Activated naive CD4-positive, alpha-beta T cell treated with anti-CD3 and anti-CD28 coated beads, Interleukin-2, amount 50 U/mL, for 16 hours (primary cell): ENCODE results near the gene LRP1B.
"Not testable (repeated sequence)": the region's sequence is repeated elsewhere in the genome, so short reads cannot be mapped to it uniquely, and the experiment has no call there.

Source experiments
- DNase-seq: peaks from one replicate; pipeline ENCODE4 v3.0.0-alpha.2; 2020

LRP1B gene

GRCh38 chr2:141200191-141200590 lies 930.6 kb downstream of the LRP1B start:
- no peak for DNase-seq

GRCh38 chr2:141199711-141200110 lies 931.1 kb downstream of the LRP1B start:
- no peak for DNase-seq

- no peak for DNase-seq
Measured at GRCh38 chr2:141195087-141195486, 935.7 kb downstream of the LRP1B start.

GRCh38 chr2:141187075-141187439 lies 943.8 kb downstream of the LRP1B start:
- DNase-seq: no peak

- no peak for DNase-seq
Measured at GRCh38 chr2:141186413-141187074, 944.3 kb downstream of the LRP1B start.

- DNase-seq: no peak
Measured at GRCh38 chr2:141182246-141182645, 948.6 kb downstream of the LRP1B start.

- not testable (repeated sequence) for DNase-seq
Measured at GRCh38 chr2:141169117-141169516, 961.7 kb downstream of the LRP1B start.

- DNase-seq: no peak
Measured at GRCh38 chr2:141162314-141162713, 968.5 kb downstream of the LRP1B start.

- DNase-seq: no peak
Measured at GRCh38 chr2:141151611-141152286, 979.1 kb downstream of the LRP1B start.

- DNase-seq: no peak
Measured at GRCh38 chr2:141142025-141142424, 988.8 kb downstream of the LRP1B start.

GRCh38 chr2:141137122-141137693 lies 993.6 kb downstream of the LRP1B start:
- DNase-seq: no peak

- DNase-seq: no peak
Measured at GRCh38 chr2:141133883-141134282, 996.9 kb downstream of the LRP1B start.

GRCh38 chr2:141125432-141125831 lies 1005.4 kb downstream of the LRP1B start:
- no peak for DNase-seq

- no peak for DNase-seq
Measured at GRCh38 chr2:141118836-141119235, 1012.0 kb downstream of the LRP1B start.

- no peak for DNase-seq
Measured at GRCh38 chr2:141113301-141113700, 1017.5 kb downstream of the LRP1B start.

- DNase-seq: no peak
Measured at GRCh38 chr2:141109633-141110032, 1021.2 kb downstream of the LRP1B start.

GRCh38 chr2:141105763-141106162 lies 1025.1 kb downstream of the LRP1B start:
- DNase-seq: no peak

- DNase-seq: no peak
Measured at GRCh38 chr2:141103216-141103615, 1027.6 kb downstream of the LRP1B start.

- no peak for DNase-seq
Measured at GRCh38 chr2:141079231-141079630, 1051.6 kb downstream of the LRP1B start.

GRCh38 chr2:141075753-141076152 lies 1055.1 kb downstream of the LRP1B start:
- DNase-seq: no peak

- no peak for DNase-seq
Measured at GRCh38 chr2:141068053-141068682, 1062.6 kb downstream of the LRP1B start.

- DNase-seq: no peak
Measured at GRCh38 chr2:141065042-141065441, 1065.8 kb downstream of the LRP1B start.

GRCh38 chr2:141063406-141063805 lies 1067.4 kb downstream of the LRP1B start:
- DNase-seq: no peak

GRCh38 chr2:141062443-141062842 lies 1068.4 kb downstream of the LRP1B start:
- DNase-seq: no peak
